ENCODE data around the gene TMEM213.
"Not testable (repeated sequence)": the region's sequence is repeated elsewhere in the genome, so short reads cannot be mapped to it uniquely, and the experiment has no call there.

The TMEM213 gene

GRCh38 chr7:138798836-138799235 is 1.0 kb downstream of the TMEM213 start:
- no peak for DNase-seq

DNA sequence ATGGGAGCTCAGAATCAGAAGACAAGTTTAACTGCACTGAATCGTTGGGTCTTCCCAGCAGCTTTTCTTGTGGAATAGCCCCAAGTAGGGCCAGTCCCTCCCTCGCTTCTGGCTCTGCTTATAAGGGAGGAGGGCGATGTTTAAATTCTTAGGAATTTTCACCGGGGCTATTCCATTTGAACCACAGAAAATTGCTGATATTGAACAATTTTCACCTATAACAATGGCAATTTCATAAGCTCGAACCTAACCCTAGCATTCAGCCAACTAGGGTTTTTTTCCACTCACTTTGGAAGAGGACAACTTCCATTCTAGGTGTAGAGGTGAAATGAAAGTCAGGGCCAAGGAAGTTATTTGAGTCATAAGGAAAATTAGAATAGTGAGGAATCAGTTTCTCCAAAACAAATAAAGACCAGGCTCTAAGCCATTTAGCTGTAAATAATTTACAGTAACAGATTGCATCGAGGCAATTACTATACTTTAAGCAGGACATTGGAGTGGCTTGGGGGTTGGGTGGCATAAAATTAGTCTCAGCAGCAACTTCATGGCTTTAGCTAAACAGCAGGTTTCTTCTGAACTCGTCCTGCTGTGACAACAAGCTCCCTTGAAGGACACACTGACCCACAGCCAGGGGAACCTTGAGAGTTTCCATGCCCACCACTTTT is 1.7 kb downstream of the TMEM213 start:
- no peak for DNase-seq

DNA sequence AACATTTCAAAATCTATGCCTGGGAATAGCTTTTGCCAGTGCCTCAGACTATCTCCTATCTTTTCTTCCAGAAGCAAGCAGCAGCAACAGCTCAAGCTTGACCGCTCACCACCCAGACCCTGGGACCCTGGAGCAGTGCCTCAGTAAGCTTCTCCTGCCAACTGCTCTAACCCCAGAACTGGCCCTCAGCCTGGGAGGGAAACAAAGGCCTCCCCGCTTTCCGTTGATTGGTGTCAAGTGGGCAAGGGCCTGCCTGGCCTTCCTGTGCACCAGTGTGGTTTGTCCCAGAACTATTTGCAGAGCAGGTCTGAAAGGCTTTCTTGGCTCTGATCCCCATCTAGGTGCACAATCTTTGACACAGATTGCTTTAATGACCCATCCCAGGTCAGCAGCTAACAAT is 3.5 kb downstream of the TMEM213 start:
- no peak for DNase-seq

DNA sequence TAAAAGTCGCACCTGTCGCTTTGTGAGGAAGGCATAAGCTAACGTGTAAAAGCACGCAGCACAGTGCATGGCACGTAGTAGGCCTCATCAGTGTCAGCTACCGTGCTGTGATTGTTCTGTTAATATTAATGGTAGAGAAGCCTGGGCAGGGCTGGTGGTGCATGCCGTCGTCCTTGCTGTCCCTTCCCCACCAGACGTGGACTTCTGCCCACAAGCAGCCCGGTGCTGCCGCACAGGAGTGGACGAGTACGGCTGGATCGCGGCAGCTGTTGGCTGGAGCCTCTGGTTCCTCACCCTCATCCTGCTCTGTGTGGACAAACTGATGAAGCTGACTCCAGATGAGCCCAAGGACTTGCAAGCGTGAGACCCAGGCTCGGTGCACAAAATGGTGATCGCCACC is 4.9 kb downstream of the TMEM213 start:
- DNase-seq = no peak

- DNase-seq = no peak
These were observed 6.8 kb downstream of the TMEM213 start for GRCh38 chr7:138804618-138805017.

- no peak for DNase-seq
These were observed 11.6 kb downstream of the TMEM213 start for GRCh38 chr7:138809346-138809745.

- not testable (repeated sequence) for DNase-seq
These were observed 13.5 kb downstream of the TMEM213 start for GRCh38 chr7:138811327-138811726.

- no peak for DNase-seq
These were observed 16.2 kb downstream of the TMEM213 start for GRCh38 chr7:138813945-138814344.

DNA sequence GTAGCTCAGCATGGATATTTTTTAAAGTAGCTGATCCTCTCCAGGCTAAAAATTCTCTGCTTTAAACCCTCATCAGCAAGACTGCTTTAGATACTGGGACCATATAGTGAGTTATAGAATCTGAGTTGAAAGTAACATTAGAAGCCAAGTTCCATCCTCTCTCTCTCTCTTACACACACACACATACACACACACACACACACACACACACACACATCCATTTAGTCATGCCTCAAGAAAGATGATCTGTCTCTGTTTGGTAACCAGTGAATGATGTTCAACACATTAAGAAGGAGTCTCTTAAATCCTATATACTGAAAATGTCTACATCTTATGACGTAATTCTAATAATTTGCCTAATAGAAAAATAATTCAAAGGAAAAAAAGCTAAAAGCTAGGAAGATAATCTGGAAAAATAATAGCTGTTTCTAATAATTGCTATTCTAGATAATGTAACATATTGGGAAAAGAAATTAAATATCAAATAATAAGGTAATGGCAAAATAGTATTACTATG is 17.1 kb downstream of the TMEM213 start:
- no peak for DNase-seq

DNA sequence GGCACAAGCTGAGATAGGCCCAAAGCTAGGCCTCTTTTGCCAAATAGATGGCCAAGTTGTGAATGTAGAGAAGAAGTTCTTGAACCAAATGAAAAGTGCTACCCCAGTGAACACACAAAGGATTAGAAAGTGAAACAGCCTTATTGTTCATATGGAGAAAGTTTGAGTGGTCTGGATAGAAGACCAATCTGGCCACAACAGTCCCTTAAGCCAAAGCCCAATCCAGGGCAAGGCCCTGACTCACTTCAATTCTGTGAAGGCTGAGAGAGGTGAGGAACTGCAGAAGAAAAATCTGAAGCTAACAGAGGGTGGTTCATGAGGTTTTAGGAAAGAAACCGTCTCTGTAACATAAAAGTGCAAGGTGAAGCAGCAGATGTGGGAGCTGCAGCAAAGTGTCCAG is 18.9 kb downstream of the TMEM213 start:
- no peak for DNase-seq

GRCh38 chr7:138819625-138820024 is 21.8 kb downstream of the TMEM213 start:
- DNase-seq = no peak

DNA sequence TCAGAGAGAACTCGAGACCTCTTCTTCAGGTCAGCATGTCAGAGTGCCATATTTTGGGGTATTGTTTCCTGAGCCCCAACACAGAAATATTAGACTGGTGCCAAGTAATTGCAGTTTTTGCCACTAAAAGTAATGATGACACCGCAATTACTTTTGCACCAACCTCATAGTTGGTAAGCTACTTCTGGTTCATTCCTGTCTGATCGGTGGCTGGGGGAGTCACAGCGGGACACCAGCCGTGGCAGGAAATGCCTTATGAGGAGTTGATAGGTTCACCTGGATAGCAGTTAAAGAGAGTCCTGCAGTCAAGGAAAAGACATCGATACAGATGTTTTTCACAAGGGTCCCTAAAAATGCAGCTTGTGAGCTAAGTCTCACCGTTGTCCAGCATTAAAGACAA is 24.1 kb downstream of the TMEM213 start:
- no peak for DNase-seq

GRCh38 chr7:138822867-138823535 is 25.2 kb downstream of the TMEM213 start:
- DNase-seq = no peak

GRCh38 chr7:138825049-138825721 is 27.4 kb downstream of the TMEM213 start:
- DNase-seq = no peak

DNA sequence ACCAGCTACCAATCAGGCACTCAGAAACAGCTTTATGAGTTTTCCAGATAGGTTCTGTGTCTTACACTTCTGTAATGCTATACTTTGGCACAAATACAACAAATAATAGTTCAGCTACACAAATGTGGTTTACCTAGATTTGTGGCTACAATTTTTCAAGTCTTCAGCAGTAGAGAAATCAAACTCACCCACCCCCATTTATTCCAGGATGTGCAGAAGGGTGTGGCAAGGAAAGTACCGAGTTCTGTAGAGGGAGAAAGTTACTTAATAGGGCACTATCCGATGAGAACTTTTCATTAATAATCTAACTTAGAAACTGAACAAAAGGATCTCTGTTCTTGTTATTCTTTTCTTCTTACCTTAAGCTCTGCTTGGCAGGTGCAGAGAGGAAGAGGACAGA is 30.5 kb downstream of the TMEM213 start:
- DNase-seq = no peak

DNA sequence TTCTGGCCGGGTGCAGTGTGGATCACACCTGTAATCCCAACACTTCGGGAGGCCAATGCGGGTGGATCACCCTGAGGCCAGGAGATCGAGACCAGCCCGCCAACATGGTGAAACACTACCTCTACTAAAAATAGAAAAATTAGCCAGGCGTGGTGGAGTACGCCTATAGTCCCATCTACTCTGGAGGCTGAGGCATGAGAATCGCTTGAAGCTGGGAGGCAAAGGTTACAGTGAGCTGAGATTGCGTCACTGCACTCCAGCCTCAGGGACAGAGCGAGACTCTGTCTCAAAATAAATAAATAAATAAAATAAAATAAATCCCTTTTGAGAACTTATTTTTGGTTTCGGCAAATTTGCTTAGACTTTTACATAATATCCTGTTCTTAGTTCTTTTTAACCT is 31.5 kb downstream of the TMEM213 start:
- DNase-seq = no peak

GRCh38 chr7:138832966-138833365 is 35.2 kb downstream of the TMEM213 start:
- no peak for DNase-seq

- no peak for DNase-seq
These were observed 35.8 kb downstream of the TMEM213 start for GRCh38 chr7:138833596-138833995.

DNA sequence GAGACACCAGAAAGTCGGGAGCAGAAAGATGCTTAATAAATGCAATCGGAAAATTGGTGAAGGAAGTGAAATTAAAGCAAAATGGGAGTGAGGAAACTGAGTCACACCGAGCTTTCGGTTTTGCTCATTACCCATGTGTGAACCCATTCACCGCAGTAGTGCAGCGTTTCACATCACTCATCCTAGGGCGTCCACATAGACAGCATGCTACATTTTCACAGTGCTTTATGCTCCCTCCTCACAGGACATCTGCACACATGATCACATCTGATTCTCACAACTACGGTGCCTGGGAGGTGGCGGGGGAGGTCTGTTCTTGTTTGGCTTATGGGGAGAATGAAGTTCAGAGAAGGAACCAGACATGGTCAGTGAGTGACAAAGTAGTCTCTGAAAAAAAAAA is 36.8 kb downstream of the TMEM213 start:
- DNase-seq = peak; percentile 25

- DNase-seq = no peak
These were observed 37.3 kb downstream of the TMEM213 start for GRCh38 chr7:138835087-138835486.

DNA sequence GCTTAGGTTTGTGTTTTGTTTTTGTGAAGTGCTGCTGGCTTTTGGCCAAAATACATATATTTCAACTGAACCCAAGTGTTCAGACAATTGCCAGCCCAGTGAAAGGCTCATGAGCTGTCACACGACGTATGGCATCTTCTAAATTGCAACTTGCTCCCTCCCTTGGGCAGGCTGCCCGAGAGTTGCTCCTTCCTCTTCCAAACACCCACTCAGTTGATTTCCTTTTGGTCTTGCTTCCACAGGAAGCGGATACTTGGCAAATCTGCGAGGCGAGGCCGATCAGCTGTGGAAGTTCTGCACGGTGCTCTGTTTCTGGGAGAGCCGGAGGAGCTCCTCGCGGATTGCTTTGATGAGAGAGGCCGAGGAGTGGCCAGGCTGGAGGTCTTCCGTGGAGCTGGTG is 39.8 kb downstream of the TMEM213 start:
- no peak for DNase-seq

DNA sequence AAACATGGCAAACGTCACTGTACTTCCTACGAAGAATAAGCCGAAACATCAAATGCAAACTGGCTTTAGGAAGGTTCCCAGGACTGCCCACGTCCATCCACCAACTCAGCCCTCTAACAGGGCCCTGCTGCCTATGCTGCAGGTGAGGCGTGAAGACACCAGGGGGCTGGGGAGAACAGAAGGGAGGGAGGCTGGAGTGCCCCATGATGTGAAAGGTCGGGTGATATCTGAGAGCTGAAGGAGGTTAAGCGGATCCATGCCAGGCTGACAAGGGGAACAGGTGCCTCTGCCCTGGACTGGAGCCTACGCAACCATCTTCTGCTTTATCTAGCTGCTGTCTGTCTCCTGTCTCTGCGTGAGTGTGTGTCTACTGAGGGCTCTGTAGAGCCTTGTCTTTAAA is 40.4 kb downstream of the TMEM213 start:
- DNase-seq = no peak

- no peak for DNase-seq
These were observed 44.3 kb downstream of the TMEM213 start for GRCh38 chr7:138842111-138842510.

Data from activated CD4-positive, alpha-beta T cell treated with anti-CD3 and anti-CD28 coated beads for 48 hours (primary cell).